ENCODE measurements around the gene PXDN.
A peak's percentile ranks its signal among the peaks of the same experiment; 100 is the strongest.

PXDN gene

GRCh38 chr2:1754461-1755170 is 10.3 kb upstream of the PXDN start:
- no peak for DNase-seq (ENCODE audit: low read depth)

DNA sequence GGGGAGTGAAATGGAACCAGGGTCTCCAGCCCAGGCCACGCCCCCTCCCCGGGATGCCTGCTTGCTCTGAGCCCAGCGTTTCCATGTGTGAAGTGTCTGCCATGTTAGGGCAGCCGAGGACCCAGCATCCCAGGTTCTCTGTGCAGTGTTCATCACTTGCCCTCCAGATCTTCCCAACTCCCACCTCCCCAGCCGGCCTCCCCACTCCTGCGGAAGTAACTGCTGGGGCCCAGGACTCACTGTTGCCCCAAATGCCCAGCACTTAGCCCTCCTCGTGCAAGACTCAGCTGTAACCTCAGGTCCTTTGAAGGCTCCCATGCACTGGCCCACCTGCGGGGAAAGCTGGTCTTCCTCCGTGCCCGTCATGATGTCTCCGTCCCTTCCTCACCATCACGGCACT is 9.7 kb upstream of the PXDN start:
- no peak for DNase-seq (ENCODE audit: low read depth)

- no peak for DNase-seq (ENCODE audit: low read depth)
Measured at GRCh38 chr2:1752751-1753150, 8.4 kb upstream of the PXDN start.

DNA sequence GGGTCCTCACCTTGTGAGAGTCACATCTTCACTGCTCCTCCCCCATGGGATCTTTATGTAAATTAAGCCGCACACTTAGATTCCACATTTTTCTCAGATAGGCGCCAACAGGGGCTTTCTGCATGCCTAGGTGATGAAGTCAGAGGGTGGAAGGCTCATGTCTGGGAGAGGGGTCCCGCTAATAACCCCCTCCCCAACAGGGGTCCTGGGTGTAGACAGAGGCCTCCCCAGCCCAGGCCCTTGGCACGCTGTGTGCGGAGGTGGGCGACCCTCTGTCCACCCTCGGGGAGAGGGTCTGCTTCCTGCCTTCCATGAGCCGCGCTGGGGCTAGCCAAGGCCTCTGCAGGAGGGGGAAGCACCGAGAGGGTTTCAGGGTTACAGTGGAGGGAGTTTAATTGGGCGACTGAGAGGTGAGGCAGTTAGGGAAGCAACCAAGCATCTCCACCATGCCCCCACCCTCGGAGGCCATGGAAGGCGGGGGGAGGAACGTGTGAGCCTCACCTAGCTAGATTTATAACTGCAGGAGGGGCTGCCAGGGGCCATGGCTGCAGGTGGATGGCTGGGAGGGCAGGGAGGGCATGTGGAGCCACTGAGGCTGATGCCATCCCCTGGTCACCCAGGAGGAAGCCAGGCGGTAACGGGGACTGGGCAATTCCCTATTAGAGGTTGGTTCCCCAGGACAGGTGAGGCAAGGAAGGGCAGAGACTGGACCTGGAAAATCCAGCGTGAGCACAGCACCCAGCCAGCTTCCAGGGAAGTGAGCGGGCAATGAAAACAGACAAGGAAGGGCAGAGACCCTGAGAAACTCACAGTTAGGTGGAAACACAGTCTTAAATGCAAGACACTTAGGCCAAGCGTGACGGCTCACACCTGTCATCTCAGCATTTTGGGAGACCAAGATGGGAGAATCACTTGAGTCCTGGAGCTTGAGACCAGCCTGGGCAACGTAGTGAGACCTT is 7.7 kb upstream of the PXDN start:
- DNase-seq (ENCODE audit: low read depth) = no peak

GRCh38 chr2:1750933-1751766 is 6.8 kb upstream of the PXDN start:
- peak; percentile 27 for DNase-seq (ENCODE audit: low read depth)

- DNase-seq (ENCODE audit: low read depth) = no peak
Measured at GRCh38 chr2:1750270-1750932, 6.1 kb upstream of the PXDN start.

DNA sequence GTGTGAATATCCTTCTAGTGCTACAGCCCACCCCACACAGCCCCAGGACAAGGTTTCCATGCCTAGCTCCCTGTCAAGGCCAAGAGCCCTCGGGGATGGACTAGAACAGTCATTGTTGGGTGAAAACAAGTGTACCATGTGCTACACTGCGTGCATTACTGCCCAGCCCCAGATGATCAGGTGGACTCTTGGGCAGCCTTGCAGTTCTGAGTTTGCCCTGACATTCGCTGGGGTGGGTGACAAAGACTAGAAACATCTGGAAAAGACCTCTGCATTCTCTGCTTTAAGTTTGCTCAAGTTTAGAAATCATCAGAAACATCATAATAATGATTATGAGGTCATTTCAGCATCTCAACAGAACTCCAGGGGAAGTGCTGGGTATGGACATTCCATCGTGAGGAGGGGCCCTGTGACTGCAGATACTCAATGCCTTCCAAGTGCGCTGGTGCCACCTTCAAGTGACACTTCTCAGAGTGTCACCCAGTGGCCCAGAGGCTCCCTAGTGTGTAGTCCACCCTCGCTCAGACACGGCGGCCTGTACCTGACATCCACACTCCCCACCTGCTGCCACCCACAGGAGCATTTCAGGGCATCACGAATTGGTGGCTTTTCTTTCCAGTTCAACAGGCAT is 5.3 kb upstream of the PXDN start:
- no peak for DNase-seq (ENCODE audit: low read depth)

DNA sequence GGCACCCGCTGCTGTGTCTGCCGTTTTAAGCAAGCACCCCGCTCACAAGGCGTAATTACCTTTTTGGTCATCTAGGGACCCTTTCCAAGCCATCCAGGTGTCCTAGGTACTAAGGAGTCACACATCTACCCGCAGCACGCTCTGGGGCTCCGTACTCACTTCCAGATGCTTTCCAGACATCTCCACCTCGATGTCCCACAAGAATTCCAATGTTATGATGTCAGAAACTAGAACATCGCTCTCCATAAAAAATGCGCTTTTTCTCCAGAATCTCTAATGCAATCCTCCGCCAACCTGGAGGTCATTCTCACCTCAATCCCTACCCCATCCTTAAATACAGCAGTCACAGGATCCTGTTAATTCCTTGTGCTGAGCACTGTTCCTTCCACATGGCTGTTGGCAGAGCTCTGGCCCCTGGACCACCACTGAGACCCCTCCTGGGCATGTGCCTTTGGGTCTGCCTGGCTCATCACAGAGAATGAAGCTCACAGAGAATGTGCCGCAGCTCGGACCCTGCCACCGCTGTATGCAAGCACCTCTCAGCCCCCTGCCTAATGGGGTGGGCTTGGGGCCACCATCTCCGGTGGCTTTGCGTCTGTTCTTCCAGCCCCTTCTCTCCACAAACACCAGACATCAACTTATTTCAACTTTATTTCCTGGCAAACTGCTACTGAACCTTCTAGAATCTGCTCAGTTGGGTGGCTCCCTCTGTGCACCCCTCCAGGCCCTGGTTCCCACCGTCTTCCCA is 4.6 kb upstream of the PXDN start:
- DNase-seq (ENCODE audit: low read depth) = no peak

DNA sequence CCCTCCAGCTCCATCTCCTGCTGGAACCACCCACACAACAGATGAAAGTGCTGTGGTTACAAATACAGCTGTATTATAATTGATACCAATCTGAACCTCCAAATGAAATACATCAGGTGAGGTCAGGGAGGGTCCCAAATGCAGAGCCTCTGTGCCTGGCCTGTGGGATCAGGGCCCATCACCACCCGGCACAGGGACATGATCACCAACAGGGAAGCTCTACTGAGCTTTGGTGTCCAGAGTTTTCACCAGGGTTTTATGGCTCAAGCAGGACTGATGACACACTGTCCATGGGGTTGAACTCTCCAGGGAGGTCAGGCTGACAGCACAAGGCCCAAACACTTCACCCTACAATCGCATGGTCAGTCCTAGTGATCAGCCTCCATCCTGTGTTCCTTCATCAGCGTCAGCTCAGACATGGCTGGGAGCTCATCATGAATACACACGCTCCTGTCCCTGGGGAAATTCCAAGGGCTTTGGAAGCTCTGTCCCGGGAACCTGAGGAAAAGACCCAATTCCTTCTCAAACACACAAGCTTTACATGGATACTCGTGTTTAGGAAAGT is 3.9 kb upstream of the PXDN start:
- no peak for DNase-seq (ENCODE audit: low read depth)

GRCh38 chr2:1747065-1747941 is 3.0 kb upstream of the PXDN start:
- no peak for DNase-seq (ENCODE audit: low read depth)

DNA sequence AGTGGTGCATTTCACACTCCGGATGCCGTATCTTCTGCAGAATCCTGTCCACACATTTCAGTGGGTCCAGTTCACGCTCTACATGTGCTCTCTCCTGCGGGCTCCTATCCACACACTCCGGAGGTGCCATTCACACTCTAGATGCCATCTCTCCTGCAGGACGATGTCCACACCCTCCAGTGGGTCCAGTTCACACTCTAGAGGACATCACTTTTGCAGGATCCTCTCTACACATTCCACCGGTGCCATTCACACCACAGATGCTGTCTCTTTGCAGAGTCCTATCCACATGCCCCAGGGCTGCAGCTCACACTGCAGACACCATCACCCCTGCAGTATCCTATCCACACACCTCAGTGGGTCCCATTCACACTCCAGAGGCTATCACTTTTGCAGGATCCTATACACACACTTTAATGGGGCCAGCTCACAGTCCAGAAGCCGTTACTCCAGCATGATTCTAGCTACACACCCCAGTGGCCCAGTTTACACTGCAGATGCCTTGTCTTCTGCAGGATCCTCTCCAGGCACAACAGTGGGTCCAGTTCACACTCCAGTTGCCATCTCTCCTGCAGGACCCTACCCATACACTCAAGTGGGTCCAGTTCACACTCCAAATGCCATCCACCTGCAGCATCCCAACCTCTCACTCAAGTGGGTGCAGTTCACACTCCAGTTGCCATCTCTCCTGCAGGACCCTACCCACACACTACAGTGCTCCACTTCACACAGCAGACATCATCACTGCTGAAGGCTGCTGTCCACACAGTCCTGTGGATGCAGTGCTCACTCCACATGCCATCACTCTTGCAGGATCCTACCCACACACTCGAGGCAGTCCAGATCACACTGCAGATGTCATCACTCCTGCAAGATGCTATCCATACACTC is 2.1 kb upstream of the PXDN start:
- no peak for DNase-seq (ENCODE audit: low read depth)

GRCh38 chr2:1745171-1746023 is 1.1 kb upstream of the PXDN start:
- DNase-seq (ENCODE audit: low read depth) = no peak

GRCh38 chr2:1744151-1744445 is 217 bp downstream of the PXDN start:
- no peak for DNase-seq (ENCODE audit: low read depth)

GRCh38 chr2:1743396-1744150 is 742 bp downstream of the PXDN start:
- no peak for DNase-seq (ENCODE audit: low read depth)

DNA sequence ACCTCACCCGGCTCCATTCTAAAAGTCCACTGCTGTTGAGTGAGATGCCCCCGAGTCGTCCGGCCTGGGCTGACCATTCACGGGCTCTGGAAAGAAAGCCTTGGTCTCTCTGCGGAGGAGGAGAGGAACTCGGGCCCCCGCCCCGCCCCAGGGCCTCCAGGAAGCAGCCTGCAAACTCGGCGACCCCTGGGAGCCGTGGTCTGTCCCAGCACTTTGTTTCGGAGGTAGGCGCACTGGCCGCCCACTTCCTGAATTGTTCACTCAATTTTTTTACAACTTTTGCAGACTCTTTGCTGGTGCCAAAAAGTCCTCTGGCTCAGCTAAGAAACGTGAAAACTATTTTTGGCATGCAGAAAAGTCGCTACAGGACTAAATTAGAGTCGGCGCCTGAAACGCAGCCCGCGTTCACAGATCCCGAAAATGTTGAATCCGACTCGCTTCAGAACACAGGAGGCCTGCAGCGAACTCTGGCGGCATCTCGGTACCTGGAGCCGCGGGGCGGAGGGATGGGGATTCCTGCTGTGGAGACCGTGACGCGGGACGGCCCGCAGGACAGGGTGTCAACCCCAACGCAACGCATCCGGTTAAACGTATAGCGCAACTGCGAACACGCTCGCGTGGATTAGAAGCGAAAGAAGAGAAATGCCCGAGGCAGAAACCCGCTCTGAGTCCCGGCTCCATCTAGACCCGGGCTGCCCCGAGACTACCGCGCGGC is 1.5 kb downstream of the PXDN start:
- peak; percentile 10 for DNase-seq (ENCODE audit: low read depth)

GRCh38 chr2:1742301-1742680 is 2.0 kb downstream of the PXDN start:
- no peak for DNase-seq (ENCODE audit: low read depth)

Measured in activated T-cell treated with anti-CD3 and anti-CD28 coated beads for 48 hours (primary cell).